Memory B cell (primary cell): ENCODE measurements around the gene UBR4.
A peak's percentile ranks its signal among the peaks of the same experiment; 100 is the strongest.

ENCODE experiments used
- ATAC-seq: fragments of 150-1000 bp; cut with Tn5 transposase; 2 replicates; pipeline ENCODE4 v1.10.0; 2021; ENCODE audit warnings: low read depth, mild to moderate bottlenecking, moderate library complexity
- DNase-seq, 2 donors: peaks; one replicate each; pipeline ENCODE4 v3.0.0; 2022; ENCODE audit warnings: low spot score in 2 of 2
- H3K27ac Mint-ChIP-seq: one replicate; pipeline ENCODE4 v1.8.0; 2022; ENCODE audit warnings: mild to moderate bottlenecking, moderate library complexity, mixed read lengths
- H3K27me3 Mint-ChIP-seq: one replicate; pipeline ENCODE4 v1.8.0; 2022; ENCODE audit warnings: mixed read lengths
- H3K36me3 Mint-ChIP-seq: one replicate; pipeline ENCODE4 v1.8.0; 2022; ENCODE audit warnings: mild to moderate bottlenecking, mixed read lengths
- H3K4me1 Mint-ChIP-seq: one replicate; pipeline ENCODE4 v1.8.0; 2022; ENCODE audit warnings: mixed read lengths
- H3K4me3 Mint-ChIP-seq: one replicate; pipeline ENCODE4 v1.8.0; 2022; ENCODE audit warnings: mild to moderate bottlenecking, moderate library complexity, mixed read lengths
- H3K9me3 Mint-ChIP-seq: one replicate; pipeline ENCODE4 v1.8.0; 2022; ENCODE audit warnings: mixed read lengths

UBR4 gene

DNA sequence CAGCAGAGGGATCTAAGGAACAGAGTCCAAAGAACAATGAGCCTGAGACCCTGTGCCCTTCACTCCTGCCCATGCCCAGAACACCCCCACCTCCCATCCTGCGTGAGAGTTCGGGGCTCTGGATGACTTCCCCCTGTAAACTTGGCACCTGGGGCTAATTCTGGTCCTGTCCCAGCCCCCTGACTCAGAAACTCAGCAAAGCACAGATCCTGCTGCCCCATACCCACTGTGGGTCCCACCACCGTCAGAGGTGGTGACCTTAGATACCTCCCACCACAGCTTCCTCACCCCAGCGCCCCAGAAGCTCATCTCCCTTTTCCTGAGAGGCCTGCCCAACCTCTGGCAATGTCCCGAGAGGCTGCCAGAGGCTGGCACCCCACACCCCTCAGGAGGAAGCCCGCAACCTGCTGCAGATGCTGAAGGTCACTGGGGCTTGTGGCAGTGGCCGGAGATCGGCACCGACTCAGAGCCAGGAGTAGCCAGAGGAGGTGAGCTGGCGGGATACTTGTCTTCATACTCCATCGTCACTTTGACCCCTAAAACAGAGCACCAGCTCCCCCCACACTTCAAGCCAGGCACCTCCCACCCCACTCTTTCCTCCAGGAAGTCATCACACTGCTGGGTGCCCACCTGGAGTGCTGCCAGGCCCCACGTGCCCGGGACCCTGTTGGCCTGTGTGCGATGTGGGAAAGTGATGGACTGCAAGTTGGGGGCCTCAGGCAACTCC is 142.0 kb downstream of the UBR4 start:
- Mint-ChIP-seq H3K4me1 (peaks cover 4% of the 10 kb centered on the region), H3K27ac (no peak overlapping the region), H3K9me3 (no peaks in the 10 kb centered on the region), H3K36me3 (no peaks in the 10 kb centered on the region), H3K4me3 (no peak overlapping the region), H3K27me3 (no peaks in the 10 kb centered on the region)
- no peak for DNase-seq
- no peak for ATAC-seq

GRCh38 chr1:19067182-19067911 is 142.7 kb downstream of the UBR4 start:
- peaks cover 4% of the 10 kb centered on the region for H3K4me1 Mint-ChIP-seq
- no peak for ATAC-seq

DNA sequence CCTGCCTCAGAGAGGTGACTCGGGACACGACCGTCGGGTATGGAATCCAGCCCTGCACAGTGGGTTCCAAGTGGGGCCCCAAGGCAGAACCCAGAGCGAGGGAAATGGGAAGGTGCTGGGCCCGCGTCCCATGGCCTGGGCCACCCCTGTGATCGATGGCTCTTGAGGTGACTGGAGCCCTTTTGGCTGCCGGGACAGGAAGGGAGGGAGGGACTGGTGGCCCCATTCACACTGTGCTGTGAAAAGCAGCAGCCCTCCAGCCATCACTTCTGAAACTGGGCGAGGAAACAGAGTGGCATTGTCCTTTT is 143.2 kb downstream of the UBR4 start:
- Mint-ChIP-seq H3K4me1 (peaks cover 7% of the 10 kb centered on the region), H3K9me3 (no peaks in the 10 kb centered on the region), H3K27me3 (no peaks in the 10 kb centered on the region), H3K36me3 (no peaks in the 10 kb centered on the region), H3K27ac (no peak overlapping the region), H3K4me3 (no peak overlapping the region)
- DNase-seq (no peak), ATAC-seq (no peak)

More at GRCh38 chr1:19067182-19067911, 142.7 kb downstream of the UBR4 start:
- no peaks in the 10 kb centered on the region for H3K36me3 Mint-ChIP-seq
- no peaks in the 10 kb centered on the region for H3K27me3 Mint-ChIP-seq
- no peak overlapping the region for H3K4me3 Mint-ChIP-seq
- DNase-seq: no peak
- H3K9me3 Mint-ChIP-seq: no peaks in the 10 kb centered on the region
- no peak overlapping the region for H3K27ac Mint-ChIP-seq

- peaks cover under 1% of the 10 kb centered on the region for H3K9me3 Mint-ChIP-seq
- H3K36me3 Mint-ChIP-seq: peaks cover under 1% of the 10 kb centered on the region
- H3K27ac Mint-ChIP-seq: no peak overlapping the region
- ATAC-seq (no peak), DNase-seq (no peak)
- H3K4me3 Mint-ChIP-seq: no peak overlapping the region
- no peaks in the 10 kb centered on the region for H3K27me3 Mint-ChIP-seq
- peaks cover 8% of the 10 kb centered on the region for H3K4me1 Mint-ChIP-seq
These were observed 143.7 kb downstream of the UBR4 start for GRCh38 chr1:19066248-19066873.

GRCh38 chr1:19065526-19066247 is 144.4 kb downstream of the UBR4 start:
- Mint-ChIP-seq H3K9me3 (peaks cover 3% of the 10 kb centered on the region), H3K27me3 (no peaks in the 10 kb centered on the region), H3K4me3 (no peak overlapping the region), H3K4me1 (peaks cover 8% of the 10 kb centered on the region), H3K27ac (no peak overlapping the region), H3K36me3 (peaks cover 2% of the 10 kb centered on the region)
- ATAC-seq (no peak), DNase-seq (no peak)

DNA sequence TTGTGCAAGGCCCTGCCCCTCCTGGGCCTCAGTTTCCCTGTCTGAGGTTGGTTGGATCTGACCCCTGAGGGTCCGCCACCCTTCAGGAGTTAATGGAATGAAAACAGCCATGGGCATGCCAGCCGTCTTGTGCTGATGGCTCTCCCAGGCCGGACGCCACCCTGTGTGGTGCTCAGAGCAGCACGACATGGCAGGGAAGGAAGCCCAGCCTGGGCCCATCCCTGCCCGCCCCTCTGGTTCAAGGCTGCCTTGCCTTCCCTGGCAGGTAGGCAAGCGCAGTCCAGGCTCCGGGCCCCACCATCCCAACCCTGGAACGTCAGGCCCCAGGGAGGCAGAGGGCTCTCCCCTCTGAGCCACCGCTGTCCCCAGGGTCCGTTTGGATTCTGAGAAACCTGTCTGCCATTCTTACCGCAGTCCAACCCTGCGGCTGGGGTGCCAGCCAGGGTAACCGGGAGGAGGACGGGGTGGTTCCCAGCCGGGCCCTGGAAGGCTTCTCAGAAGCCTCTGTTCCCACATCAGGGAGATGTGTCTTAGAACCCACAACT is 145.1 kb downstream of the UBR4 start:
- Mint-ChIP-seq H3K27ac (no peak overlapping the region), H3K4me3 (no peak overlapping the region), H3K36me3 (peaks cover 2% of the 10 kb centered on the region), H3K9me3 (peaks cover 3% of the 10 kb centered on the region), H3K4me1 (peaks cover 7% of the 10 kb centered on the region), H3K27me3 (no peaks in the 10 kb centered on the region)
- ATAC-seq (no peak), DNase-seq (no peak)

DNA sequence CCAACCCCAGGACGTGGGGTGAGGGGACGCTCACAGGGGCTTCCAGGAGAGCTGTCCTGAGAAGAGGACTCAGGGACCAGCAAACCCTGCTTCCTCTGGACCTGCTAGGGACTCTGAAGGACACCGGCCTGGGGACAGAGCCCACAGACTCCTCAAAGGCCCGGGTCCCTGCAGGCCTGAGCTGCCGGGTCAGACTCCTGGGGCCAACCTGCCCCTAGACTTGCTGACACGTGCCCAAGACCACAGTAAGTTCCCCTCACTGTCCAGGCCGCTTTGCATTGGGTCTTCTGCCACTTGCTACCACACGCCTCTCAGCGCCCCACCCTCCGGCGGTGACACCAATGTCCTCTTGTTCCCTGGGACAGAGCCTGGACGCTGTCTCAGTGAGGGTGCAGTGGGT is 146.9 kb downstream of the UBR4 start:
- no peak for DNase-seq
- H3K4me1 Mint-ChIP-seq: peaks cover 7% of the 10 kb centered on the region
- H3K36me3 Mint-ChIP-seq: peaks cover 2% of the 10 kb centered on the region
- peaks cover 3% of the 10 kb centered on the region for H3K9me3 Mint-ChIP-seq
- no peak overlapping the region for H3K4me3 Mint-ChIP-seq
- H3K27ac Mint-ChIP-seq: no peak overlapping the region
- H3K27me3 Mint-ChIP-seq: no peaks in the 10 kb centered on the region
- ATAC-seq: no peak

GRCh38 chr1:19062258-19063029 is 147.6 kb downstream of the UBR4 start:
- peaks cover 2% of the 10 kb centered on the region for H3K36me3 Mint-ChIP-seq
- H3K27ac Mint-ChIP-seq: no peak overlapping the region
- peaks cover 3% of the 10 kb centered on the region for H3K9me3 Mint-ChIP-seq
- H3K4me3 Mint-ChIP-seq: no peak overlapping the region
- H3K27me3 Mint-ChIP-seq: no peaks in the 10 kb centered on the region
- ATAC-seq (no peak), DNase-seq (no peak)
- H3K4me1 Mint-ChIP-seq: peaks cover 7% of the 10 kb centered on the region

- no peak for DNase-seq
- Mint-ChIP-seq H3K27me3 (peaks cover 4% of the 10 kb centered on the region), H3K4me3 (no peak overlapping the region), H3K27ac (no peak overlapping the region), H3K36me3 (peaks cover 2% of the 10 kb centered on the region), H3K4me1 (peaks cover 7% of the 10 kb centered on the region), H3K9me3 (peaks cover 3% of the 10 kb centered on the region)
- ATAC-seq: no peak
These were observed 148.3 kb downstream of the UBR4 start for GRCh38 chr1:19061798-19062197.

DNA sequence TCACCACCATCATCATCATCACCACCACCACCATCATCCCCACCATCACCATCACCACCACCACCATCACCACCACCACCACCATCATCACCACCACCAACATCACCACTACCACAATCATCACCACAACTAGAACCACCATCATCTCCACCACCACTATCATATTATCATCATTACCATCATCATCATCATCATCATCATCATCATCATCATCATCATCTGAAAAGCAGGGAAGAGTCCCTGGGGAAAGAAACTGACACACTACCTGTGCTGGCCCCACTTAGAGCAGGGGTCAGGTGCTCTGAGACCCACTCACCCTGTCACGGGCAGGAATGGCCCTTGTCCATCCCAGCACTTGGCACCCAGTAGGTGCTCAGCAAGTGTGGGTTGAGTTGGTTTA is 148.7 kb downstream of the UBR4 start:
- Mint-ChIP-seq H3K27ac (peak overlapping the region; percentile 12), H3K4me3 (no peak overlapping the region), H3K4me1 (peaks cover 7% of the 10 kb centered on the region), H3K27me3 (peaks cover 4% of the 10 kb centered on the region), H3K9me3 (peaks cover 3% of the 10 kb centered on the region), H3K36me3 (peaks cover 2% of the 10 kb centered on the region)
- no peak for ATAC-seq
- no peak for DNase-seq

GRCh38 chr1:19059773-19060172 is 150.3 kb downstream of the UBR4 start:
- H3K27ac Mint-ChIP-seq: no peak overlapping the region
- peaks cover 2% of the 10 kb centered on the region for H3K36me3 Mint-ChIP-seq
- H3K4me1 Mint-ChIP-seq: peaks cover 7% of the 10 kb centered on the region
- peaks cover 15% of the 10 kb centered on the region for H3K27me3 Mint-ChIP-seq
- DNase-seq: no peak
- no peak overlapping the region for H3K4me3 Mint-ChIP-seq
- ATAC-seq: no peak
- H3K9me3 Mint-ChIP-seq: peaks cover 3% of the 10 kb centered on the region

GRCh38 chr1:19058476-19058797 is 151.6 kb downstream of the UBR4 start:
- Mint-ChIP-seq H3K36me3 (peaks cover 2% of the 10 kb centered on the region), H3K4me1 (peaks cover 7% of the 10 kb centered on the region), H3K27ac (no peak overlapping the region), H3K9me3 (peaks cover 3% of the 10 kb centered on the region), H3K27me3 (peaks cover 21% of the 10 kb centered on the region), H3K4me3 (no peak overlapping the region)
- no peak for DNase-seq
- no peak for ATAC-seq

- Mint-ChIP-seq H3K9me3 (peaks cover 3% of the 10 kb centered on the region), H3K36me3 (peaks cover 2% of the 10 kb centered on the region), H3K4me3 (no peak overlapping the region), H3K4me1 (peaks cover 7% of the 10 kb centered on the region), H3K27me3 (peaks cover 21% of the 10 kb centered on the region), H3K27ac (no peak overlapping the region)
- ATAC-seq (no peak), DNase-seq (no peak)
These were observed 152.1 kb downstream of the UBR4 start for GRCh38 chr1:19057784-19058475.
